GM19397 (cell line): ENCODE results near the gene GNAO1.

ENCODE experiments used
- ATAC-seq: cut with Tn5 transposase; IDR thresholded peaks from one replicate; pipeline ENCODE4 v1.9.1; 2021; ENCODE audit warnings: mild to moderate bottlenecking, moderate library complexity; ENCODE audit not compliant: unreplicated experiment

GNAO1 gene

GRCh38 chr16:56263711-56264608 is 72.7 kb downstream of the GNAO1 start:
- no peak for ATAC-seq

GRCh38 chr16:56264609-56264972 is 73.3 kb downstream of the GNAO1 start:
- ATAC-seq: no peak

- no peak for ATAC-seq
Measured at GRCh38 chr16:56265184-56265583, 73.9 kb downstream of the GNAO1 start.

- ATAC-seq: no peak
Measured at GRCh38 chr16:56265746-56266145, 74.5 kb downstream of the GNAO1 start.

- no peak for ATAC-seq
Measured at GRCh38 chr16:56266641-56267607, 75.6 kb downstream of the GNAO1 start.

- ATAC-seq: no peak
Measured at GRCh38 chr16:56267888-56268287, 76.6 kb downstream of the GNAO1 start.

- ATAC-seq: no peak
Measured at GRCh38 chr16:56268799-56269198, 77.5 kb downstream of the GNAO1 start.

GRCh38 chr16:56269281-56269680 is 78.0 kb downstream of the GNAO1 start:
- no peak for ATAC-seq

GRCh38 chr16:56269811-56270684 is 78.8 kb downstream of the GNAO1 start:
- ATAC-seq: no peak

- no peak for ATAC-seq
Measured at GRCh38 chr16:56270828-56271227, 79.5 kb downstream of the GNAO1 start.

GRCh38 chr16:56272583-56272894 is 81.2 kb downstream of the GNAO1 start:
- ATAC-seq: no peak

- ATAC-seq: no peak
Measured at GRCh38 chr16:56273615-56274014, 82.3 kb downstream of the GNAO1 start.

- ATAC-seq: no peak
Measured at GRCh38 chr16:56274369-56274768, 83.1 kb downstream of the GNAO1 start.

GRCh38 chr16:56275076-56275475 is 83.8 kb downstream of the GNAO1 start:
- no peak for ATAC-seq

- ATAC-seq: no peak
Measured at GRCh38 chr16:56275801-56276200, 84.5 kb downstream of the GNAO1 start.

GRCh38 chr16:56277075-56277474 is 85.8 kb downstream of the GNAO1 start:
- ATAC-seq: no peak

- no peak for ATAC-seq
Measured at GRCh38 chr16:56278196-56278855, 87.0 kb downstream of the GNAO1 start.

GRCh38 chr16:56279132-56279531 is 87.8 kb downstream of the GNAO1 start:
- no peak for ATAC-seq

- ATAC-seq: no peak
Measured at GRCh38 chr16:56279914-56280313, 88.6 kb downstream of the GNAO1 start.

- no peak for ATAC-seq
Measured at GRCh38 chr16:56281249-56281805, 90.0 kb downstream of the GNAO1 start.
